WTC11 (cell line): ENCODE measurements around the gene BMPR2. TPM values are rescaled to one million over a fixed set of nuclear protein-coding genes. Genes with fewer than 3 reads are reported as not detected.

Source experiments
- ATAC-seq: fragments of 200-7000 bp; cut with Tn5 transposase; 2 replicates; pipeline ENCODE4 v1.10.0; 2021; ENCODE audit warnings: mild to moderate bottlenecking, moderate library complexity
- CTCF ChIA-PET: fragments of 300-600 bp; sonication (Branson Sonifier 250); formaldehyde crosslinking; loops from one replicate; lab custom pipeline; 2021; ENCODE audit warnings: antibody characterized with exemption; lab: Charles Lee
- POLR2A ChIA-PET: fragments of 350-600 bp; sonication (Branson Sonifier 250); formaldehyde crosslinking; loops from one replicate; lab custom pipeline; 2021; ENCODE audit warnings: antibody characterized with exemption; lab: Charles Lee
- DNase-seq: peaks from one replicate; pipeline ENCODE4 v3.0.0; 2021; ENCODE audit warnings: low spot score
- H3K27ac Mint-ChIP-seq: 2 replicates; pipeline ENCODE4 v1.8.0; 2021; ENCODE audit warnings: mixed read lengths
- H3K27me3 Mint-ChIP-seq: 2 replicates; pipeline ENCODE4 v1.8.0; 2021; ENCODE audit warnings: low read depth, mild to moderate bottlenecking, moderate library complexity, mixed read lengths
- H3K36me3 Mint-ChIP-seq: 2 replicates; pipeline ENCODE4 v1.8.0; 2021; ENCODE audit warnings: mixed read lengths
- H3K4me1 Mint-ChIP-seq: 2 replicates; pipeline ENCODE4 v1.8.0; 2022; ENCODE audit warnings: mixed read lengths
- H3K4me3 Mint-ChIP-seq: 2 replicates; pipeline ENCODE4 v1.8.0; 2021; ENCODE audit warnings: mild to moderate bottlenecking, moderate library complexity, mixed read lengths
- H3K9me3 Mint-ChIP-seq: 2 replicates; pipeline ENCODE4 v1.8.0; 2021; ENCODE audit warnings: mixed read lengths
- ATF1 ChIP-seq: sonication (generic); formaldehyde crosslinking; IDR thresholded peaks from 2 replicates; pipeline ENCODE4 v1.8.1; 2023; ENCODE audit warnings: mild to moderate bottlenecking, moderate library complexity, missing genetic modification reagents
- ELF4 ChIP-seq: sonication (generic); formaldehyde crosslinking; IDR thresholded peaks from 2 replicates; pipeline ENCODE4 v1.8.1; 2022; ENCODE audit warnings: low read depth, mild to moderate bottlenecking, moderate library complexity, missing genetic modification reagents
- EMX1 ChIP-seq: fragments of 250-450 bp; sonication (Bioruptor Pico); IDR thresholded peaks from 2 replicates; pipeline ENCODE4 v1.8.0; 2021; ENCODE audit warnings: mild to moderate bottlenecking
- ESRRA ChIP-seq: sonication (generic); formaldehyde crosslinking; IDR thresholded peaks from 2 replicates; pipeline ENCODE4 v1.8.1; 2022; ENCODE audit warnings: mild to moderate bottlenecking, missing genetic modification reagents, borderline replicate concordance
- FOXJ3 ChIP-seq: sonication (generic); formaldehyde crosslinking; IDR thresholded peaks from 2 replicates; pipeline ENCODE4 v1.9.0; 2021; ENCODE audit warnings: missing genetic modification reagents, mild to moderate bottlenecking, borderline replicate concordance
- IRF2 ChIP-seq: sonication (generic); formaldehyde crosslinking; IDR thresholded peaks from 2 replicates; pipeline ENCODE4 v1.8.0; 2022; ENCODE audit warnings: low read depth, missing genetic modification reagents, borderline replicate concordance
- JAZF1 ChIP-seq: fragments of 250-450 bp; sonication (Bioruptor Pico); IDR thresholded peaks from 2 replicates; pipeline ENCODE4 v1.9.0; 2021; ENCODE audit warnings: moderate library complexity, mild to moderate bottlenecking, inconsistent platforms
- JUN ChIP-seq: sonication (generic); formaldehyde crosslinking; IDR thresholded peaks from 2 replicates; pipeline ENCODE4 v1.8.0; 2023; ENCODE audit warnings: mild to moderate bottlenecking, missing genetic modification reagents
- KAT7 ChIP-seq: sonication (generic); formaldehyde crosslinking; IDR thresholded peaks from 2 replicates; pipeline ENCODE4 v1.8.1; 2023; ENCODE audit warnings: missing genetic modification reagents, mild to moderate bottlenecking, borderline replicate concordance
- NFYB ChIP-seq: sonication (generic); formaldehyde crosslinking; conservative IDR thresholded peaks from 2 replicates; pipeline ENCODE4 v1.8.0; 2022; ENCODE audit warnings: low read depth, missing genetic modification reagents
- OVOL2 ChIP-seq: fragments of 250-450 bp; sonication (Bioruptor Pico); IDR thresholded peaks from 2 replicates; pipeline ENCODE4 v1.9.0; 2021; ENCODE audit warnings: mild to moderate bottlenecking, borderline replicate concordance
- RORB ChIP-seq: fragments of 250-450 bp; sonication (Bioruptor Pico); IDR thresholded peaks from 2 replicates; pipeline ENCODE4 v1.9.0; 2021; ENCODE audit warnings: mild to moderate bottlenecking
- SOX15 ChIP-seq: fragments of 250-450 bp; sonication (Bioruptor Pico); IDR thresholded peaks from 2 replicates; pipeline ENCODE4 v1.9.0; 2021; ENCODE audit warnings: mild to moderate bottlenecking
- TEAD4 ChIP-seq: sonication (generic); formaldehyde crosslinking; IDR thresholded peaks from 2 replicates; pipeline ENCODE4 v1.8.0; 2022; ENCODE audit warnings: mild to moderate bottlenecking, missing genetic modification reagents
- ZNF263 ChIP-seq: sonication (generic); formaldehyde crosslinking; IDR thresholded peaks from 2 replicates; pipeline ENCODE4 v1.8.1; 2022; ENCODE audit warnings: low read depth, mild to moderate bottlenecking, moderate library complexity, missing genetic modification reagents
- ZNF396 ChIP-seq: fragments of 250-450 bp; sonication (Bioruptor Pico); IDR thresholded peaks from 2 replicates; pipeline ENCODE4 v1.8.0; 2021; ENCODE audit warnings: mild to moderate bottlenecking, moderate library complexity, borderline replicate concordance
- total RNA-seq: library from RNA; stranded (reverse); gene quantifications from 3 replicates; pipeline ENCODE4 v1.2.3, GENCODE V29; 2021
- TF ChIP-seq, protein P1 (sequence below): sonication (generic); formaldehyde crosslinking; IDR thresholded peaks from 2 replicates; pipeline ENCODE4 v1.8.0; 2022; ENCODE audit warnings: mild to moderate bottlenecking, missing genetic modification reagents
- TF ChIP-seq, protein P2 (sequence below): sonication (generic); formaldehyde crosslinking; IDR thresholded peaks from 2 replicates; pipeline ENCODE4 v1.8.1; 2023; ENCODE audit warnings: mild to moderate bottlenecking, missing genetic modification reagents
- TF ChIP-seq, protein P3 (sequence below): sonication (generic); formaldehyde crosslinking; IDR thresholded peaks from 2 replicates; pipeline ENCODE4 v1.8.1; 2023; ENCODE audit warnings: mild to moderate bottlenecking, missing genetic modification reagents, moderate library complexity
- TF ChIP-seq, protein P4 (sequence below): sonication (generic); formaldehyde crosslinking; IDR thresholded peaks from 2 replicates; pipeline ENCODE4 v1.8.1; 2023; ENCODE audit warnings: mild to moderate bottlenecking, missing genetic modification reagents, moderate library complexity

Gene BMPR2
- total RNA-seq, 1 experiment from 2014 or later = 22.1 TPM

DNA sequence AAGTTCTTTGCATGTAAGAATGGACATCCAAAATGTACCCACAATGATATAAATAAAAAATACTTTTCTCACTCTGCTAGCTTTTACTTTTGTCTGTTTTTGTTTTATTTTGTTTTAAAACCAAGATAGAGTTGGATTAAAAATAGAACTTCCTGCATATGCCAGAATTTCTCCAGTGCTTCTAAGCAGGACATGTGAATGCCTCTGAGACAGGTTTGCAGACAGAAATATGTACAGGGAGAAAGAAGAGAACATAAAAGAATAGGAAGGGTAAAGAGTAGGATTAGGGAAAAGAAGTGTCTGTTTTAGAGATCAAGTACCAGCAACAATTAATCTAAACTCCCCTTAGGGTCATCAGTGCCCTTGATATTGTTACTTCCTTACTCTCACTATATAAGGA lies 114.4 kb downstream of the BMPR2 start:
- no peaks in the 10 kb centered on the region for H3K36me3 Mint-ChIP-seq
- H3K4me3 Mint-ChIP-seq = no peak overlapping the region
- H3K27me3 Mint-ChIP-seq = no peaks in the 10 kb centered on the region
- ChIA-PET POLR2A (no interaction called here), CTCF (no interaction called here)
- ATAC-seq (no peak), DNase-seq (no peak)
- H3K9me3 Mint-ChIP-seq = no peaks in the 10 kb centered on the region
- H3K4me1 Mint-ChIP-seq = peaks cover 25% of the 10 kb centered on the region
- no peak overlapping the region for H3K27ac Mint-ChIP-seq
- TF ChIP-seq, protein P1, sequence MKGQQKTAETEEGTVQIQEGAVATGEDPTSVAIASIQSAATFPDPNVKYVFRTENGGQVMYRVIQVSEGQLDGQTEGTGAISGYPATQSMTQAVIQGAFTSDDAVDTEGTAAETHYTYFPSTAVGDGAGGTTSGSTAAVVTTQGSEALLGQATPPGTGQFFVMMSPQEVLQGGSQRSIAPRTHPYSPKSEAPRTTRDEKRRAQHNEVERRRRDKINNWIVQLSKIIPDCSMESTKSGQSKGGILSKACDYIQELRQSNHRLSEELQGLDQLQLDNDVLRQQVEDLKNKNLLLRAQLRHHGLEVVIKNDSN (CRISPR knock-in tag) = no peak
- TF ChIP-seq ATF1 (CRISPR knock-in tag) = no peak
- TF ChIP-seq NFYB = no peak
- TF ChIP-seq ELF4 (CRISPR knock-in tag) = no peak
- no peak for TF ChIP-seq FOXJ3 (CRISPR knock-in tag)
- TF ChIP-seq OVOL2 (CRISPR knock-in tag) = no peak
- no peak for TF ChIP-seq RORB (CRISPR knock-in tag)
- TF ChIP-seq, protein P2, sequence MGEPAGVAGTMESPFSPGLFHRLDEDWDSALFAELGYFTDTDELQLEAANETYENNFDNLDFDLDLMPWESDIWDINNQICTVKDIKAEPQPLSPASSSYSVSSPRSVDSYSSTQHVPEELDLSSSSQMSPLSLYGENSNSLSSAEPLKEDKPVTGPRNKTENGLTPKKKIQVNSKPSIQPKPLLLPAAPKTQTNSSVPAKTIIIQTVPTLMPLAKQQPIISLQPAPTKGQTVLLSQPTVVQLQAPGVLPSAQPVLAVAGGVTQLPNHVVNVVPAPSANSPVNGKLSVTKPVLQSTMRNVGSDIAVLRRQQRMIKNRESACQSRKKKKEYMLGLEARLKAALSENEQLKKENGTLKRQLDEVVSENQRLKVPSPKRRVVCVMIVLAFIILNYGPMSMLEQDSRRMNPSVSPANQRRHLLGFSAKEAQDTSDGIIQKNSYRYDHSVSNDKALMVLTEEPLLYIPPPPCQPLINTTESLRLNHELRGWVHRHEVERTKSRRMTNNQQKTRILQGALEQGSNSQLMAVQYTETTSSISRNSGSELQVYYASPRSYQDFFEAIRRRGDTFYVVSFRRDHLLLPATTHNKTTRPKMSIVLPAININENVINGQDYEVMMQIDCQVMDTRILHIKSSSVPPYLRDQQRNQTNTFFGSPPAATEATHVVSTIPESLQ (CRISPR knock-in tag) = no peak
- TF ChIP-seq, protein P3, sequence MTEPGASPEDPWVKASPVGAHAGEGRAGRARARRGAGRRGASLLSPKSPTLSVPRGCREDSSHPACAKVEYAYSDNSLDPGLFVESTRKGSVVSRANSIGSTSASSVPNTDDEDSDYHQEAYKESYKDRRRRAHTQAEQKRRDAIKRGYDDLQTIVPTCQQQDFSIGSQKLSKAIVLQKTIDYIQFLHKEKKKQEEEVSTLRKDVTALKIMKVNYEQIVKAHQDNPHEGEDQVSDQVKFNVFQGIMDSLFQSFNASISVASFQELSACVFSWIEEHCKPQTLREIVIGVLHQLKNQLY (CRISPR knock-in tag) = no peak
- no peak for TF ChIP-seq EMX1

DNA sequence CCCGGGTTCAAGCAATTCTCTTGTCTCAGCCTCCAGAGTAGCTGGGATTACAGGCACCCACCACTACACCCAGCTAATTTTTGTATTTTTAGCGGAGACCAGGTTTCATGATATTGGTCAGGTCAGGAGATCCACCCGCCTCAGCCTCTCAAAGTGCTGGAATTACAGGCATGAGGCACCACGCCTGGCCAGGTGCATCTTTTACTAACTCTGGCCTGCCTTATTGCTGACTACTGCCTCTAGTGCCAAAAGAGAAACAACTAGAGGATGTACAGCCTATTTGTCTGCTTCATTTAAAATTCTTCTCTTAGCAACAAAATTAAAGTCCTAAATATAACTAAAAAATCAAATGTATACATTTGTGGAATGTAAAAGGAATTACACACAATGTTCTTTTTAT lies 115.4 kb downstream of the BMPR2 start:
- Mint-ChIP-seq H3K9me3 (no peaks in the 10 kb centered on the region), H3K27me3 (no peaks in the 10 kb centered on the region), H3K27ac (no peak overlapping the region), H3K4me3 (no peak overlapping the region), H3K36me3 (no peaks in the 10 kb centered on the region), H3K4me1 (peaks cover 29% of the 10 kb centered on the region)
- ChIA-PET POLR2A (no interaction called here), CTCF (interaction anchor here (0.6 kb wide), 1 partner anchor 13 kb away, joined by 4 read pairs; no protein-coding TSS in a partner anchor)
- DNase-seq (no peak), ATAC-seq (no peak)
- TF ChIP-seq NFYB (no peak), EMX1 (no peak), SOX15 (CRISPR knock-in tag) (no peak), ZNF396 (CRISPR knock-in tag) (no peak), ESRRA (CRISPR knock-in tag) (no peak), KAT7 (CRISPR knock-in tag) (no peak), TEAD4 (CRISPR knock-in tag) (no peak), JAZF1 (CRISPR knock-in tag) (no peak), JUN (no peak), ZNF263 (CRISPR knock-in tag) (no peak), IRF2 (no peak), ELF4 (CRISPR knock-in tag) (no peak), ATF1 (CRISPR knock-in tag) (no peak)
- TF ChIP-seq, protein P4, sequence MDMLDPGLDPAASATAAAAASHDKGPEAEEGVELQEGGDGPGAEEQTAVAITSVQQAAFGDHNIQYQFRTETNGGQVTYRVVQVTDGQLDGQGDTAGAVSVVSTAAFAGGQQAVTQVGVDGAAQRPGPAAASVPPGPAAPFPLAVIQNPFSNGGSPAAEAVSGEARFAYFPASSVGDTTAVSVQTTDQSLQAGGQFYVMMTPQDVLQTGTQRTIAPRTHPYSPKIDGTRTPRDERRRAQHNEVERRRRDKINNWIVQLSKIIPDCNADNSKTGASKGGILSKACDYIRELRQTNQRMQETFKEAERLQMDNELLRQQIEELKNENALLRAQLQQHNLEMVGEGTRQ (CRISPR knock-in tag) = no peak
